GM18873 (cell line): ENCODE results near the gene PITRM1.
"Not testable (repeated sequence)": the region's sequence is repeated elsewhere in the genome, so short reads cannot be mapped to it uniquely, and the experiment has no call there.

Experiments used
- ATAC-seq: cut with Tn5 transposase; IDR thresholded peaks from one replicate; pipeline ENCODE4 v1.9.1; 2021; ENCODE audit warnings: mild to moderate bottlenecking, moderate library complexity, moderate number of reproducible peaks; ENCODE audit not compliant: unreplicated experiment, low FRiP score

The PITRM1 gene

GRCh38 chr10:3106328-3106727 is 66.3 kb downstream of the PITRM1 start:
- not testable (repeated sequence) for ATAC-seq

- ATAC-seq = no peak
Measured at GRCh38 chr10:3105905-3106304, 66.7 kb downstream of the PITRM1 start.

- no peak for ATAC-seq
Measured at GRCh38 chr10:3105166-3105565, 67.4 kb downstream of the PITRM1 start.

- ATAC-seq = no peak
Measured at GRCh38 chr10:3104251-3104918, 68.2 kb downstream of the PITRM1 start.

DNA sequence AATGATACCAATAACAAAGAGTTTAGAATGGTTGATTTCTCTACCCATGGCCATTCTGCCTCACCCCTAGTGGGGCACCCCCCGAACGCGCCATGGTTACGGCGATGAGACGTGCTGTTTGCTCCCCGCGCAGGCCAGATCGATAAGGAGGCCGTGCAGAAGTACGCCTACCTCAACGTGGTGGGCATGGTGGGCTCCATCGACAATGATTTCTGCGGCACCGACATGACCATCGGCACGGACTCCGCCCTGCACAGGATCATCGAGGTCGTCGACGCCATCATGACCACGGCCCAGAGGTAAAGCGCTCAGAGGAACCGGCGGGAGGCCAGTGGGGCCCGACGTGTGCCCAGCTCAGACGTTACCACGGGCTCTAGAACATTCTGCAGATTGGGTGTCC is 68.9 kb downstream of the PITRM1 start:
- no peak for ATAC-seq

DNA sequence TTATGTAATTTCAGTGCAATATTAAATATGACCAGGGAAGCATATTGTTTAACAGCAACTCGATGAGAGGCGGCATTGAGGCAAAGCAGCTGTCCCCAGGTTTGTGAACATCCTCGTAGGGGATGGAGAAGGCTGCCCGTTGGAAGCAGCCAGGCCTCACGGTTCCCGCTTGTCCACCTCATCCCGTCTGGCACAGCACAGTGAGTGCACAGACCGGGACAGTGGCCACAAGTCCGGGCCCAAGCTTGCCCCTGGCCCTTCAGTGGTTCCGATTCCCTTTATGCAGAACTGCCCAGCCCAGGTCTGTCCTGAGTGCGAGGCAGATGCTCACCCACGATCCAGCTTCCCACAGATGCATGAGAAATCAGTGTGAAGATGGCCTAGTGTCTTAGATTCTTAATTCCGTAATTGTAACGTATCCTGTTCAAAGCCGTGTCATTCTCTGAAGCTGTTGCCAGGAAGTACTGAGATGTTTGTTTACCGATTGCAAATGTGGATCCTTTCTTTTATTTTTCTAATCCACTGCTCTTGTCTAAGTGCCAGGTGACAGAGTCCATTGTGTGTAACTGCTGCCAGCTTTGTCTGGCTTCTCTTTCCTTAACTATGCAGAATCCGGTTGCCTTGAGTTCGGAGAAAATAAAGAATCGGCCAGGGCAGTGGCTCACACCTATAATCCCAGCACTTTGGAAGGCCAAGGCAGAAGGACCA is 69.7 kb downstream of the PITRM1 start:
- no peak for ATAC-seq

DNA sequence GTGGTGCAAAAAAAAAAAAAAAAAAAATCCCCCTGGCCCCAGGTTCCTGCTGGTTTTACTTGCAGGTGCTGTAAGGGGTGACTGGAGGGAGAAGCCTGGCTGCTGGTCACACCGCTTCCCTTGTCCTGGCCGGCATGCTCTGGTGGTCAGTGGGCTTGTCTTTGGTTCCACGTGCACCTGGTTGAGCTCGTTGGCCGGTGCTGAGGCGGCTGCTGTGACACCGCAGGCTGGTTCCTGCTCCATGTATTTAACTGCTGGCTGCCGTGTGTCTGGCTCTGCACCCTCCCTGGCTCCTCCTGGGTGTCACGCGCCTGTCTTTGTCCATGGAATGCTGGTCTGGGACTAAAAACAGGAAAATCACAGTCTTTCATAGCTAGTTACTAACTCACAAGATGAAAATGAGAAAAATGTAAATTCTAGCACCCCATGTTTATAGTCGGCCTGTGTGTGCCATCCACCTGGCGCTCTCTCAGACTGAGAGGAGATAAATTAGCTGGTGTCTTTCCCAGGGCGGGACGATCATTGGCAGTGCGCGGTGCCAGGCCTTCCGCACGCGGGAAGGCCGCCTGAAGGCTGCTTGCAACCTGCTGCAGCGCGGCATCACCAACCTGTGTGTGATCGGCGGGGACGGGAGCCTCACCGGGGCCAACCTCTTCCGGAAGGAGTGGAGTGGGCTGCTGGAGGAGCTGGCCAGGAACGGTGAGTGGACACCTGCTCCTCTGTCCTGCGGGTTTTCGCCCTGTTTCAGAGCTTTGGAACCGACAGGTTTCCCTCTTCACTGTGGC is 71.5 kb downstream of the PITRM1 start:
- ATAC-seq = no peak

DNA sequence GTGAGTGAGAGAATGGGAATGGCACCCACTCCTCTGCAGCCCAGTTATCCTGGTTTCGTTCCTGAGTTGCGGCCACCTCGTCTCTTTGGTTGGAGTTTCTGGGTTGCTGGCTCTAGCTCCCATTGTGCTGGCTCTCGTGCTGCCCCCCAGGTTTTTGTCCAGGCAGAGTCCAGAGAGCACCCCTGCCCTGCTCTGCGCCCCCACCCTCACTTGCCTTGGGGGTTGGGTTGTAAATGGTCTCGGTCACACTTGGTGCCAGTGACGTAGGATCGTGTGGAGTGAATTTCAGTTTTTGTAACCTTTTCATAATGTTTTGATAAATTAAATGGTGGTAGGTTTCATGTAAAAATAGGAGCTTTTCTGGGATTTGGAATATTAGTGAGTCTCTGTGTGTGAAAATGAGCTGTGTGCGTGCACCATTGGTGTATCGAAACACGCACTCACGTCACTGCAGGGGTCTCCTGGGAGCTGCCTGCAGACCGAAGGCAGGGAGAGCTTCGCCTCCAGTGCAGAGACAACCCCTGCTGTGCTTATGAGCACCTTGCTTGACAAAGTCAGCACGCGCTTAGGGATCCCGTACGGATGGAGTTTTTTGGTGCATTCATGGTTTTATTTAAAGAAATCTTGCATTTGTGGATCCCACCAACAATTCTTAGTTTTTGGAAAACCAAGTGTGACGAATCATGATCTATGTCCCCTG is 72.3 kb downstream of the PITRM1 start:
- no peak for ATAC-seq

DNA sequence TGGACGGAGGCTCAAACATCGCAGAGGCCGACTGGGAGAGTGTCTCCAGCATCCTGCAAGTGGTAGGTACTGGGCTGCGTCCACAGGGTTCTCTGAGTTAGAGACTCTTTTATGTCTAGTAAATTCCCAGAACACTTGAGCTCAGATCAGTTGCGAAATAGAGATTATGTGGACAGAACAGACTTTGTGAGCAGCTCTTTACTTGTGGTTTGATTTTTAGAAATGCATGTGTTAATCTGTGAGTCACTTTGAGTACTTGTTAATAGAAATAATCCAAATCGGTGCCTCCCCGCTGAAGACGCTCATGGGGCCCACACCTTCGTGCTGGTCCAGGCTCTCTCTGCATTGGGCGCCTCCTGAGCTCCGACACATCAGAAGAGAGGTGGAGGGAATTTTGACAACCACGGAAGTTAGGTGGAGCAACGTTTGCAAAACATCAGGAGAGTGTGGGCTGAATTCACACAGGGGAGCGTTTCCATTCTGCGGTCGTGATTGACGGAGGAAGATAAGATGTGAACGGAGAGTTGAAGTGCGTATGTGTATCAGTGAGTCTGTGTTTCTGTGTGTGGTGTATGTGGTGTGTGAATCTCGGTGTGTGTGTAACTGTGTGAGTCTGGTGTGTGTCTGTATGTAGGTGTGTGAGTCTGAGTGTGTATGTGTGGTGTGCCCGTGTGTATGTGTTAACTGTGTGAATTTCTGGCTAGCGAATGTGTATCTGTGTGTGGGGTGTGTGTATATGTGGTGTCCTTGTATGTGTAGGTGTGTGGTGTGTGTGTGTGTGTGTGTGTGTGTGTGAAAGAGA is 73.1 kb downstream of the PITRM1 start:
- no peak for ATAC-seq

DNA sequence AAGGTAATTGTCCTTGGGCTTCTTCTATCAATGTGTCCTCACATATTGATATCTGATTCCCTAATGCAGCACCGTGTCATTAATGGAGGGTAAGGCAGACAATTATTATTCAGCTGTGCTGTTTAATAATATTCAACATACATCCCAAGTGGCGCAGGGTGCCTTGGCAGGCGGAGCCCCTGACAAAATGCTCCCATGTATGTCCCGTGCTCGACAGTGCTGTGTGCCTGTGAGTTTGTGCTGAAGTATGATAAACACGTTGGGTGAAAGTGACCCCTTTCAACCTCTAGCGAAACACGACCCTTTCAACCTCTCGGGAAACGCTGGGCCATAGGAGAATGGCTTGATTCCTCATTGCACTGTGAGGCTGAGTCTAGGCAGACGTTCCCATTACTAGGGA is 73.9 kb downstream of the PITRM1 start:
- no peak for ATAC-seq

DNA sequence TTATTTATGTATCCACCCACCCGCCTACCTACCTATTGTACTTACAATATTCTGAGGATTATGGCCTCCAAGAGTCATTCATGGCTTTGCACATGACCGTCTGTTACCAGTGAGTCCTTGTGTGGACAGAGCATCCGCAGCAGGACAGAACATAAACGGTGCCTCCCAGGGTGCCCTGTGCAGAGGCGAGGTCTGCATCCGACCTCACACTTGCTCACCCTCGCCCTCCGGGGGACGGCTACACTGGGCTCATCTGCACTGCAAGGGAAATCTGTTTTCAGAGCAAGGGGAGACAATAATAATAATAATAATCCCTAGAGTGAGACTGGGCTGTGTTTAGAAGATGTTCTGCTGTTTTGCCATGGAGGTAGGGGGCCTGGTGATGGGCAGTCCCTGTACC is 75.4 kb downstream of the PITRM1 start:
- no peak for ATAC-seq

- no peak for ATAC-seq
Measured at GRCh38 chr10:3096149-3096548, 76.4 kb downstream of the PITRM1 start.

GRCh38 chr10:3095373-3096139 is 77.0 kb downstream of the PITRM1 start:
- no peak for ATAC-seq

GRCh38 chr10:3094609-3095036 is 78.0 kb downstream of the PITRM1 start:
- no peak for ATAC-seq

DNA sequence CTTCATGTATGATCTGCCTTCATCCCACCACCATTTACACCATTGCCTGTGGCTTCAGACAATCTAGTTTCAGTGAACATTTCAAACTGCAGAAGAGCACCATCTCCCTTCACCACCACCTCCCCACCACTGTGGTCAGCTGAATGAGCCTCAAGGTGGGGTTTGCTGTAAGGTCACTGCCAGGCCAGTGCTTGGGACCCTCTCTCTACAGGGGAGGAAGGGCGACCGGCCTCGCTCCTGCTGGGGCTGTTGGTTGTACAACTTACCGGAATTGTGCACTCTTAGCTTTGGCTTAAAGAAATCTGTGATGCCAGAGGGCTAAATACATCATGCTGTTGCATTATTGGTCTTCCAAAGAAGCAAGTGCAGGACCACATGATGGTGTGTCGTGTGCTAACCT is 78.6 kb downstream of the PITRM1 start:
- no peak for ATAC-seq

DNA sequence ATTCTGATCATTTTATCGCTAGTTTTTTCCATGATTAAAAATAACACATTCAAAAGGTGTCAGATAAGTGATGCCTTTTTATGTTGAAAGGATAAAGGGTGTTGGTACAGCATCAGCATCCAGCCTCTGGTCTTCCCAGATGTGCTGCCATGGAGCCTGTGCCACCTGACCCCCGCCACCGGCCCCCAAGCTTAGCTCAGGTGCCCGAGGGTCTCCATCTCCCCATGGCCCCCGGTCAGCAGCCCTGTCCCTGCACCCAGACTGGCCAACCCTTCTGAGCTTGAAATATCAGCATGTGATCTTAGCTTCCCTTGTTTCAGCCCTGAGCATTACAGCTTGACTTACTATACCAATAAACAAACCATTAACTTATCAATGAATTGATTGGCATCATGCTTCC is 80.7 kb downstream of the PITRM1 start:
- no peak for ATAC-seq

DNA sequence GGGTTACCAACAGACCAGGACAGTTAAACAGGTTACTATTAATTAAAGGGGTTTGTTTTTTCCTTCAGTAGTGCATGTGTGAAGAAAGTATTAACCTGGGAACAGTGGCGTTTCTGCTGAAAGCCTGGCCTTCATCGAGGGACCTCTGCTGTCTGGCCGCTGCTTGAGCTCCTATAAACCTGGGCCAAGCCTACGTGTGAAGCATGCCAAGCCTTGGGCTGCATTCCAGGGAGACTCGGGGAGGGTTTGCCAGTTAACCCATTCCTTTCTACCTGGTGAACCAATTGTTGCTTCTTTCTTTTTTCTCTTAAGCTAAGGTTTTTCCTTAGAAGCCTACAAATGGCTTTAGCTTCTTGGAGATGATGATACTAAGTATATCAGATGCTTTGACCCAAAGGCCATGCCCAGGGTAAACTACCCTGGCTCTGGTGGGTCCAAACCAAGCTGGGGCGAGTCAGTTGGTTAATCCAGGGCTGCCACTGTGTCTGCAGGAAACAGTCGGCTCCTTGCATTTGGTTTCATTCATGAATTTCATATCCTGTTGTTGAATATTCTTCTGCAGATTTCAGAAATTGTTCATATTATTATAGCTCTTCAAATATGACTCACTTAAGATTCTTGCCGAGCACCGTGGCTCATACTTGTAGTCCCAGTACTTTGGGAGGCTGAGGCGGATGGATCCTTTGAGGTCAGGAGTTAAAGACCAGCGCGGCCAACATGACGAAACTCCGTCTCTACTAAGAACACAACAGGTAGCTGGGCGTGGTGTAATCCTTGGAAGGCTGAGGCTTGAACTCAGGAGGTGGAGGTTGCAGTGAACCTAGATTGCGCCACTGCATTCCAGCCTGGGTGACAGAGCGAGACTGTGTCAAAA is 81.4 kb downstream of the PITRM1 start:
- no peak for ATAC-seq

GRCh38 chr10:3090388-3090787 is 82.2 kb downstream of the PITRM1 start:
- no peak for ATAC-seq
